ENCODE measurements around the gene PCMTD2. TPM values are rescaled to one million over a fixed set of nuclear protein-coding genes. Genes with fewer than 3 reads are reported as not detected.
A peak's percentile ranks its signal among the peaks of the same experiment; 100 is the strongest.

The PCMTD2 gene
- polyA plus RNA-seq, 3 donors: 26.5 to 49.1 (median 27.6) TPM

GRCh38 chr20:64239449-64240242, 15.9 kb upstream of the PCMTD2 start:
- no peak overlapping the region for H3K4me3 ChIP-seq (replicated peaks in 1 of 3; ENCODE audit: low read depth in 2 of 3, low read length in 3 of 3)
- no peak overlapping the region for H3K4me2 ChIP-seq (replicated peaks; ENCODE audit: extremely low read depth, low read length, poor library complexity, severe bottlenecking)
- DNase-seq: no peak
- H3K9ac ChIP-seq (ENCODE audit: insufficient read depth, low read length, poor library complexity, severe bottlenecking): no peak overlapping the region
- intact Hi-C loops (cut with micrococcal nuclease): no loop called here
- H3K27me3 ChIP-seq (ENCODE audit: control insufficient read depth in 2 of 2, insufficient read depth in 2 of 2, low read length in 2 of 2): no peaks in the 10 kb centered on the region
- 92% methylated on average over 11 of the region's 19 CpGs for WGBS (ENCODE audit: insufficient coverage)
- no peak for TF ChIP-seq CTCF (IDR thresholded peaks at IDR 0.05)
- H3K27me3 Mint-ChIP-seq (ENCODE audit: low read depth in 3 of 3): peaks cover 2 to 11% (median 4%) of the 10 kb centered on the region in 3 donors
- peaks cover 0 to 5% (median 2%) of the 10 kb centered on the region in 7 donors for H3K9me3 Mint-ChIP-seq
- H3K27ac ChIP-seq (ENCODE audit: low read depth in 1 of 2, low read length in 2 of 2): no peak overlapping the region
- no peaks in the 10 kb centered on the region for H3K36me3 ChIP-seq (replicated peaks in 1 of 2; ENCODE audit: control insufficient read depth in 1 of 2, insufficient read depth in 2 of 2, low read length in 2 of 2)
- no peaks in the 10 kb centered on the region for H3K4me1 Mint-ChIP-seq
- no peak overlapping the region for H2AFZ ChIP-seq (ENCODE audit: insufficient read depth, low read depth, low read length, poor library complexity, severe bottlenecking)
- H3K4me3 Mint-ChIP-seq: no peak overlapping the region
- peak overlapping the region in 1 of 7 donors; percentile 30 for H3K27ac Mint-ChIP-seq
- no peaks in the 10 kb centered on the region for H3K9me3 ChIP-seq (replicated peaks in 1 of 2; ENCODE audit: control insufficient read depth in 1 of 2, insufficient read depth in 1 of 2, low read length in 2 of 2)
- no peaks in the 10 kb centered on the region for H3K79me2 ChIP-seq (ENCODE audit: insufficient read depth, low read length)
- H3K4me1 ChIP-seq (ENCODE audit: control insufficient read depth in 1 of 2, insufficient read depth in 2 of 2, low read length in 2 of 2): no peaks in the 10 kb centered on the region
- no peaks in the 10 kb centered on the region for H4K20me1 ChIP-seq (ENCODE audit: insufficient read depth, low read length)
- no peaks in the 10 kb centered on the region for H3K36me3 Mint-ChIP-seq

GRCh38 chr20:64240243-64241015, 15.1 kb upstream of the PCMTD2 start:
- TF ChIP-seq CTCF (IDR thresholded peaks at IDR 0.05): no peak
- H3K4me2 ChIP-seq (replicated peaks; ENCODE audit: extremely low read depth, low read length, poor library complexity, severe bottlenecking): no peak overlapping the region
- DNase-seq: no peak
- no peaks in the 10 kb centered on the region for H3K36me3 ChIP-seq (replicated peaks in 1 of 2; ENCODE audit: control insufficient read depth in 1 of 2, insufficient read depth in 2 of 2, low read length in 2 of 2)
- H3K4me3 ChIP-seq (replicated peaks in 1 of 3; ENCODE audit: low read depth in 2 of 3, low read length in 3 of 3): no peak overlapping the region
- no peak overlapping the region for H3K27ac Mint-ChIP-seq
- 96% methylated on average over 25 of the region's 26 CpGs for WGBS (ENCODE audit: insufficient coverage)
- H3K9me3 Mint-ChIP-seq: peaks cover 0 to 2% (median 0%) of the 10 kb centered on the region in 7 donors
- no peaks in the 10 kb centered on the region for H3K4me1 ChIP-seq (ENCODE audit: control insufficient read depth in 1 of 2, insufficient read depth in 2 of 2, low read length in 2 of 2)
- H3K79me2 ChIP-seq (ENCODE audit: insufficient read depth, low read length): no peaks in the 10 kb centered on the region
- peaks cover 2 to 12% (median 4%) of the 10 kb centered on the region in 3 donors for H3K27me3 Mint-ChIP-seq (ENCODE audit: low read depth in 3 of 3)
- intact Hi-C loops (cut with micrococcal nuclease): no loop called here
- no peak overlapping the region for H3K4me3 Mint-ChIP-seq
- H3K27me3 ChIP-seq (ENCODE audit: control insufficient read depth in 2 of 2, insufficient read depth in 2 of 2, low read length in 2 of 2): no peaks in the 10 kb centered on the region
- no peaks in the 10 kb centered on the region for H4K20me1 ChIP-seq (ENCODE audit: insufficient read depth, low read length)
- H3K9ac ChIP-seq (ENCODE audit: insufficient read depth, low read length, poor library complexity, severe bottlenecking): no peak overlapping the region
- no peaks in the 10 kb centered on the region for H3K4me1 Mint-ChIP-seq
- H3K9me3 ChIP-seq (replicated peaks in 1 of 2; ENCODE audit: control insufficient read depth in 1 of 2, insufficient read depth in 1 of 2, low read length in 2 of 2): no peaks in the 10 kb centered on the region
- no peaks in the 10 kb centered on the region for H3K36me3 Mint-ChIP-seq
- H2AFZ ChIP-seq (ENCODE audit: insufficient read depth, low read depth, low read length, poor library complexity, severe bottlenecking): no peak overlapping the region
- H3K27ac ChIP-seq (ENCODE audit: low read depth in 1 of 2, low read length in 2 of 2): no peak overlapping the region
